ENCODE results near the gene SLC1A2. TPM values are rescaled to one million over a fixed set of nuclear protein-coding genes. Genes with fewer than 3 reads are reported as not detected.

Gene SLC1A2
- polyA plus RNA-seq, 4 donors, result 0.27 to 0.92 (median 0.43) TPM

GRCh38 chr11:35277827-35278226 lies 141.5 kb downstream of the SLC1A2 start:
- no peak for DNase-seq (ENCODE audit: low read depth in 4 of 4, low spot score in 2 of 4)

GRCh38 chr11:35276396-35277145 lies 142.8 kb downstream of the SLC1A2 start:
- no peak for DNase-seq (ENCODE audit: low read depth in 4 of 4, low spot score in 2 of 4)

GRCh38 chr11:35275786-35276170 lies 143.6 kb downstream of the SLC1A2 start:
- no peak for DNase-seq (ENCODE audit: low read depth in 4 of 4, low spot score in 2 of 4)

GRCh38 chr11:35274909-35275785 lies 144.2 kb downstream of the SLC1A2 start:
- no peak for DNase-seq (ENCODE audit: low read depth in 4 of 4, low spot score in 2 of 4)

GRCh38 chr11:35272391-35272902 lies 146.9 kb downstream of the SLC1A2 start:
- no peak for DNase-seq (ENCODE audit: low read depth in 4 of 4, low spot score in 2 of 4)

- DNase-seq (ENCODE audit: low read depth in 4 of 4, low spot score in 2 of 4), result no peak
Observed at GRCh38 chr11:35271031-35271430, 148.3 kb downstream of the SLC1A2 start.

GRCh38 chr11:35270342-35270741 lies 149.0 kb downstream of the SLC1A2 start:
- DNase-seq (ENCODE audit: low read depth in 4 of 4, low spot score in 2 of 4), result no peak

- no peak for DNase-seq (ENCODE audit: low read depth in 4 of 4, low spot score in 2 of 4)
Observed at GRCh38 chr11:35267504-35267903, 151.9 kb downstream of the SLC1A2 start.

- no peak for DNase-seq (ENCODE audit: low read depth in 4 of 4, low spot score in 2 of 4)
Observed at GRCh38 chr11:35265755-35266454, 153.5 kb downstream of the SLC1A2 start.

- DNase-seq (ENCODE audit: low read depth in 4 of 4, low spot score in 2 of 4), result no peak
Observed at GRCh38 chr11:35262735-35263134, 156.6 kb downstream of the SLC1A2 start.

- no peak for DNase-seq (ENCODE audit: low read depth in 4 of 4, low spot score in 2 of 4)
Observed at GRCh38 chr11:35262056-35262455, 157.3 kb downstream of the SLC1A2 start.

GRCh38 chr11:35261197-35261596 lies 158.2 kb downstream of the SLC1A2 start:
- no peak for DNase-seq (ENCODE audit: low read depth in 4 of 4, low spot score in 2 of 4)

- no peak for DNase-seq (ENCODE audit: low read depth in 4 of 4, low spot score in 2 of 4)
Observed at GRCh38 chr11:35260342-35260985, 158.9 kb downstream of the SLC1A2 start.

- no peak for DNase-seq (ENCODE audit: low read depth in 4 of 4, low spot score in 2 of 4)
Observed at GRCh38 chr11:35259529-35259928, 159.8 kb downstream of the SLC1A2 start.

GRCh38 chr11:35257281-35257680 lies 162.1 kb downstream of the SLC1A2 start:
- no peak for DNase-seq (ENCODE audit: low read depth in 4 of 4, low spot score in 2 of 4)

GRCh38 chr11:35256296-35256695 lies 163.1 kb downstream of the SLC1A2 start:
- no peak for DNase-seq (ENCODE audit: low read depth in 4 of 4, low spot score in 2 of 4)

- no peak for DNase-seq (ENCODE audit: low read depth in 4 of 4, low spot score in 2 of 4)
Observed at GRCh38 chr11:35255514-35255913, 163.8 kb downstream of the SLC1A2 start.

GRCh38 chr11:35253237-35253636 lies 166.1 kb downstream of the SLC1A2 start:
- no peak for DNase-seq (ENCODE audit: low read depth in 4 of 4, low spot score in 2 of 4)

- DNase-seq (ENCODE audit: low read depth in 4 of 4, low spot score in 2 of 4), result no peak
Observed at GRCh38 chr11:35250621-35251020, 168.7 kb downstream of the SLC1A2 start.

GRCh38 chr11:35250192-35250591 lies 169.2 kb downstream of the SLC1A2 start:
- no peak for DNase-seq (ENCODE audit: low read depth in 4 of 4, low spot score in 2 of 4)

Measured in left renal cortex interstitium (tissue), 4 donors.